Activated naive CD8-positive, alpha-beta T cell treated with anti-CD3 and anti-CD28 coated beads, Interleukin-2, amount 50 U/mL, for 16 hours (primary cell): ENCODE measurements around the gene NPIPB8.
"Not testable (repeated sequence)": the region's sequence is repeated elsewhere in the genome, so short reads cannot be mapped to it uniquely, and the experiment has no call there.

ENCODE experiments used
- DNase-seq: peaks from one replicate; pipeline ENCODE4 v3.0.0-alpha.2; 2020; ENCODE audit warnings: low read depth, low spot score

Gene NPIPB8

GRCh38 chr16:28637765-28638164, at the start of gene NPIPB8:
Gene NPIPB8 (plus strand): TSS chr16:28638065. CDS start chr16:28638361, 296 bp downstream.
- not testable (repeated sequence) for DNase-seq

DNA sequence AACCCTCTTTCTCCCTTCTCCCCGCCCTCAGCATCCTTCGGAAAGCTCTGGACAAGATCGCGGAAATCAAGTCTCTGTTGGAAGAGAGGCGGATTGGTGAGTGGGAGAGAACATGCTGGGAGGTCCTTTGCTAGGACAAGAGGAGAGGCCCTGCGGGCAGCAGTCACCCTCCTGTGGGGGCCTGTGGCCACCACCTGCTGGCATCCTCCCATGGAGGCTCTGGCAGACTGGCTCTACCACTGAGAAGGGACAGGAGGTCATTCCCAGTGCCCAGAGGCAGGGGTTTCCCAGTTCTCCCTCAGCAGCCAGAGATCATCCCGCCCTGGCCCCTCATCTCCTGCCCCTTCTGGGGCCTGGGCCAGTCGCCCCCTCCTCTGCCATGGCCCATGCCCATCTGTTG, 48.8 kb upstream of the NPIPB8 start:
- no peak for DNase-seq

DNA sequence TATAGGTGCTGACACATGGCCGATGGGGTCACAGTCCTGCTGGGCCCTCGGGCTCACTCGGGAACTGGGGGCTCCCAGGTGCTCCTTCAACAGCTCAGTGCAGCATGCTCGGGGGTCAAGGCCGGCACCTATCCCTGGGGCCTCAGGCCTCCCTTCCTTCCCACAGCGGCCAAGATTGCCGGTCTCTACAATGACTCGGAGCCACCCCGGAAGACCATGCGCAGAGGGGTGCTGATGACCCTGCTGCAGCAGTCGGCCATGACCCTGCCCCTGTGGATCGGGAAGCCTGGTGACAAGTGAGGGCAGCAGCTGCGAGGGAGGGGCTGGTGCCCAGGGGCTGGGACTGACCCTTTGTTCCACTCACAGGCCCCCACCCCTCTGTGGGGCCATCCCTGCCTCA, 47.9 kb upstream of the NPIPB8 start:
- no peak for DNase-seq

DNA sequence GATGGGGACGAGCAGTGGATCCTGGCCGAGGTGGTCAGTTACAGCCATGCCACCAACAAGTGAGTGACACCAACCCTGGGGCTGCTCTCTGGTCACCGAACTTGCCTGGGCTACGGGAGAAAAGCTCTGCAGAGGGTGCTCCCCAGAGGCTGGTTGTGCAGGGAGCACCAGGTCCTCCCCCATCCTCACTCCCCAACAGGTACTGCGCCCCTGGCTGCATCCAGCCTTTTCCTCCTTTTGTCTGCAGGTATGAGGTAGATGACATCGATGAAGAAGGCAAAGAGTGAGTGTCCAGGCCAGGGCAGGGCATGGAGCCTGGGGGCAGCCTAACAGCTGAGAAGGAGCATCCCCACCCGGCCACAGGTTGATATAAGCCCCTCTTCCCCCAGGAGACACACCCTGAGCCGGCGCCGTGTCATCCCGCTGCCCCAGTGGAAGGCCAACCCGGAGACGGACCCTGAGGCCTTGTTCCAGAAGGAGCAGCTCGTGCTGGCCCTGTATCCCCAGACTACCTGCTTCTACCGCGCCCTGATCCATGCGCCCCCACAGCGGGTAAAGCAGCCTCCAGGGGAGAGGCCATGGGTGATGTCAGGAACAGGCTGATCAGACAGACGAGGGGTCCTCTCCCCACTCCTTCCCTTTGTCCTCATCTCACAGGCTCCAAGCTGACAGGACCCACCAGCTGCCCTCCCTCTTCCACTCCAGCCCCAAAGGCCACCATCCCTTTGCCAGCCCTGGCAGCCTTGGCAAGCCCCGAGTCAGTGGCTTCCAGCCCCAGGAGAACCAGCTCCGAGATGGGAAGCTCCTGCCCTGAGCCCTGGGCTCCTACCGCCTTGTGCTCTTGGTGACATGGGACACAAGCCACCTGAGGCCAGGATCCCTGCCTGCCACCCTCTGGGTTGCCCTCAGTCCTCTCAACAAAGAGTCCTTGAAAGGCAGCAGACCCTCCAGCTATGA, 47.2 kb upstream of the NPIPB8 start:
- no peak for DNase-seq

- DNase-seq, result no peak
Measured at GRCh38 chr16:28591355-28591754, 46.5 kb upstream of the NPIPB8 start.

- DNase-seq, result no peak
Measured at GRCh38 chr16:28592511-28592910, 45.4 kb upstream of the NPIPB8 start.

GRCh38 chr16:28592979-28593553, 44.8 kb upstream of the NPIPB8 start:
- no peak for DNase-seq

- DNase-seq, result not testable (repeated sequence)
Measured at GRCh38 chr16:28595451-28595850, 42.4 kb upstream of the NPIPB8 start.

DNA sequence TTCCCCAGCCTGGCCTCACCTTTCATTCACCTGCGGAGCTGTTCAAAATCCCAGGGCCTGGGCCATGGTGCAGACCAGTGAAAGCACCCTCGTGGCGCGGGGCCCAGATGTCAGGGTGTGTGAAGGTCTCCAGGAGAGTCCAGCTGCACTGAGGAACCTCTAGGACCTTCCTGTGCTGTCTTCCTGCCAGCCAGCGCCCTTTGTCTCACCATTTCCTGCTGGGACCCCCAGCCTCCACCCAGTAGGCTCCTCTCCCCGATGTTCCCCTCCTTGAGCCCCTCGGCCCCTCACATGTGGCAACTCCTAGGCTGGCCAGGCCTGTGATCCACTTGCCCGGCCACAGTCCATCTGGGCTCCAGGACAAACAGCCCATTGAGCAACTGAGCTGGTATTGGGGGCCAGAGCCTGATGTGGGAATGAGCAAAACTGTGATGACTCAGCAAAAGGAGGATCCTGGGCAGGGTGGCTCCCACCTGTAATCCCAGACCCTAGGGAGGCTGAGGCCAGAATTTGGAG, 41.7 kb upstream of the NPIPB8 start:
- DNase-seq, result no peak

DNA sequence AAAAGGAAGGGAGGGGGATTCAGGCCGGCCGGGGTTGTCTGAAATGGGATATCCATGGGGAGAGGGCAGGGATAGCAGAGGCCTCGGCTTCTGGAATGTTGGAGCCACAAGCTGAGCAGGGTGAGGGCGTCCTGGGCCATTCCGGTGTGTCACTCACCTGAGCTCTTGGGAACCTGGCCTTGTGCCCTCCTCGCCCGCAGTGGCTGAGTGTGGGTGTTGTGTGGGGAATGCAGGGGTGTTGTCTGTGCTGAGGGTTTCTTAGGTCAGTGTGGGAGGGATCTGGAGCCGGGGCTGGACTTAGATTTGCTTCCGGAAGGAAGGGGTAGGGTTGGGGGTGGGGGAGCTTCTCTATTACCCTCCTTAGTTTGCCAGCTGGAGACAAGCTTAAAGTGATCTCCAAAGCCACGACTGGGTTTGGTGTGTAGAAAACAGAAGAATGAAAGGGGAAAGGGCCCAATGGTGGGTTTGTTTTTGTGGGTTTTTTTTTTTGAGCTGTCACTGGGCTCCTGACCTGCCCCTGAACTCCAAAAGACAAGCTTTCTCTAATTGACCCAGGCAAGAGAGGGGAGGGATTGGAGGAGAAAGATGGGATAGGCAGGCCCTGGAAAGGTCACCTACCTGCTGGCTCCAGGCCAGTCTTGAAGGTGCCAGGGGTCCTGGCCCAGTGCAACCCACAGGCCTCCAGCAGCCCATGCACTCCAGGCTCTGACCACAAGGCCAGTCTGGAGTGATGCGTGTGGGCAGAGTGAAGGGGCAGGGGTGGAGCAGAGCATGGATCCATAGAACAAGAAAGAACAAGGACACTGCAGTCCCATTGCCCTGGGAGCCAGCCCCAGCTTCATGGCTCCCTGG, 40.8 kb upstream of the NPIPB8 start, which contains the start of gene SULT1A2:
Gene SULT1A2 (minus strand): TSS at position 211 of the 852 bp plus-strand sequence. CDS start 1,120 bp downstream, outside the sequence.
- DNase-seq, result no peak

- DNase-seq, result no peak
Measured at GRCh38 chr16:28597692-28598261, 40.1 kb upstream of the NPIPB8 start.

GRCh38 chr16:28599377-28600285, 38.2 kb upstream of the NPIPB8 start:
- not testable (repeated sequence) for DNase-seq

DNA sequence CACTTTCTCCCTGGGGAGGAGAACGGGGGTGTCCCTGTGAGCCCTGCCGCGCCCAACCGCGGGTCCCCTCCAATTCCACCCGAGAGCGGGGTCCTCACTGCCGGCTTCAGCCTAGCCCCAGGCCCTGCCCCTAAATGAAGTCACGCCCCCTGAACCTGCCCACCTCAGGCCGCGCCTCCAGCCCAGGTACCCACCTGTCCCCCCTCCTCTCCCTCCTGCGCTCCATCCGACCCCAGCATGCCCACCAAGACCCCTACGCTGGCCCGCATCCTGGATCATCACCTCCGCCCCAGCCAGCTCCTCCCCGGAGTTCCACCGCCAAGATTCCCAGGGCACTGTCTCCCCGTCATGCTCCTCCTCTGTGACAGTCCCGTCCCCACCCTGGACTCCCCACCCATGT, 36.9 kb upstream of the NPIPB8 start:
- DNase-seq, result not testable (repeated sequence)

- DNase-seq, result not testable (repeated sequence)
Measured at GRCh38 chr16:28601589-28601988, 36.3 kb upstream of the NPIPB8 start.

GRCh38 chr16:28602062-28602461, 35.8 kb upstream of the NPIPB8 start:
- not testable (repeated sequence) for DNase-seq

- DNase-seq, result no peak
Measured at GRCh38 chr16:28602529-28602928, 35.3 kb upstream of the NPIPB8 start.

DNA sequence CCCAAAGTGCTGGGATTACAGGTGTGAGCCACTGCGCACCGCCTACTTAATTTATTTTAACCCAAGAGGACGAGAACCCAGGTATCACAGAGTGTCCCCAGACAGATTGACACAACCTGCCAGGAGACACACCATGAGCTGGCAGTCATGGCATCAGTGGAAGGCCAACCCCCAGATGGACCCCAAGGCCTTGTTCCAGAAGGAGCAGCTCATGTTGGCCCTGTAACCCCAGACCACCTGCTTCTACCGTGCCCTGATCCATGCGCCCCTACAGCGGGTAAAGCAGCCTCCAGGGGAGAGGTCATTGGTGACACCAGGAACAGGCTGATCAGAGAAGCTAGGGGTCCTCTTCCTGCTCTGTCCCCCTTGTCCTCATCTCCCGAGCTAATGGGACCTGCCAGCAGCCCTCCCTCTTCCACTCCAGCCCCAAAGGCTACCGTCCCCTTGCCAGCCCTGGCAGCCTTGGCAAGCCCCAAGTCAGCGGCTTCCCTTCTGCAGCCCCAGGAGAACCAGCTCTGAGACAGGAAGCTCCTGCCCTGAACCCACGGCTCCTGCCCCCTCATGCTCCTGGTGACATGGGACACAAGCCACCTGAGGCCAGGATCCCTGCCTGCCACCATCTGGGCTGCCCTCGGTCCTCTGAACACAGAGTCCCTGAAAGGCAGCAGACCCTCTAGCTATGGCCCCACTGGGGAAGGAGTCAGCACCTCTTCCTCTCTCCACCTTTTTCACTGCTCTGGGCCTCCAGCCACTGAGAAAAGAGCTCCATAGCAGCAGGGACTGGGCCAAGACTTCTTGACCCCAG, 34.3 kb upstream of the NPIPB8 start:
- no peak for DNase-seq

GRCh38 chr16:28604186-28604565, 33.7 kb upstream of the NPIPB8 start:
- DNase-seq, result no peak
